GM10266 (cell line): ENCODE data around the gene BRSK2.

Source experiments
- DNase-seq: peaks from one replicate; pipeline ENCODE4 v3.0.0; 2012; ENCODE audit errors: extremely low spot score
- CTCF ChIP-seq: IDR thresholded peaks from 2 replicates; pipeline ENCODE4 v1.5.1; 2012; ENCODE audit warnings: mild to moderate bottlenecking, low read depth; ENCODE audit not compliant: control insufficient read depth, insufficient read depth; ENCODE audit errors: missing control alignments

BRSK2 gene

GRCh38 chr11:1468473-1469066, 78.8 kb downstream of the BRSK2 start:
- no peak for DNase-seq
- no peak for TF ChIP-seq CTCF

GRCh38 chr11:1469287-1469910, 79.7 kb downstream of the BRSK2 start:
- no peak for TF ChIP-seq CTCF
- no peak for DNase-seq

- TF ChIP-seq CTCF, result no peak
- DNase-seq, result no peak
Measured at GRCh38 chr11:1469911-1470680, 80.4 kb downstream of the BRSK2 start.

- no peak for DNase-seq
- TF ChIP-seq CTCF, result no peak
Measured at GRCh38 chr11:1470681-1471611, 81.2 kb downstream of the BRSK2 start.

GRCh38 chr11:1471736-1472135, 82.0 kb downstream of the BRSK2 start:
- TF ChIP-seq CTCF, result no peak
- DNase-seq, result no peak

- DNase-seq, result no peak
- no peak for TF ChIP-seq CTCF
Measured at GRCh38 chr11:1472180-1473005, 82.7 kb downstream of the BRSK2 start.
